Stimulated activated naive CD8-positive, alpha-beta T cell treated with anti-CD3 and anti-CD28 coated beads, Interleukin-15, Interleukin-2, amounts not matched to agents 100 ng/mL and 50 ng/mL, for 24 hours (primary cell): ENCODE data around the gene RAB3IL1.

Experiments used
- H3K27ac Mint-ChIP-seq: one replicate; pipeline ENCODE4 v1.8.0; 2021; ENCODE audit warnings: mild to moderate bottlenecking, mixed read lengths
- H3K27me3 Mint-ChIP-seq: one replicate; pipeline ENCODE4 v1.8.0; 2021; ENCODE audit warnings: mixed read lengths
- H3K36me3 Mint-ChIP-seq: one replicate; pipeline ENCODE4 v1.8.0; 2021; ENCODE audit warnings: low read depth, mixed read lengths
- H3K4me1 Mint-ChIP-seq: one replicate; pipeline ENCODE4 v1.8.0; 2021; ENCODE audit warnings: low read depth, mixed read lengths
- H3K4me3 Mint-ChIP-seq: one replicate; pipeline ENCODE4 v1.8.0; 2021; ENCODE audit warnings: mild to moderate bottlenecking, mixed read lengths
- H3K9me3 Mint-ChIP-seq: one replicate; pipeline ENCODE4 v1.8.0; 2021; ENCODE audit warnings: mixed read lengths

Gene RAB3IL1

GRCh38 chr11:61851113-61851899 is 66.1 kb downstream of the RAB3IL1 start:
- Mint-ChIP-seq H3K27ac (no peak overlapping the region), H3K4me3 (no peak overlapping the region), H3K36me3 (no peaks in the 10 kb centered on the region), H3K9me3 (no peaks in the 10 kb centered on the region), H3K27me3 (no peaks in the 10 kb centered on the region), H3K4me1 (no peaks in the 10 kb centered on the region)

GRCh38 chr11:61850687-61851086 is 66.7 kb downstream of the RAB3IL1 start:
- no peak overlapping the region for H3K4me3 Mint-ChIP-seq
- H3K4me1 Mint-ChIP-seq: no peaks in the 10 kb centered on the region
- no peaks in the 10 kb centered on the region for H3K9me3 Mint-ChIP-seq
- no peaks in the 10 kb centered on the region for H3K36me3 Mint-ChIP-seq
- H3K27me3 Mint-ChIP-seq: no peaks in the 10 kb centered on the region
- no peak overlapping the region for H3K27ac Mint-ChIP-seq

- H3K36me3 Mint-ChIP-seq: no peaks in the 10 kb centered on the region
- no peak overlapping the region for H3K27ac Mint-ChIP-seq
These were observed 68.7 kb downstream of the RAB3IL1 start for GRCh38 chr11:61848631-61849030.

GRCh38 chr11:61847914-61848581 is 69.3 kb downstream of the RAB3IL1 start:
- Mint-ChIP-seq H3K27me3 (no peaks in the 10 kb centered on the region), H3K27ac (no peak overlapping the region), H3K36me3 (no peaks in the 10 kb centered on the region), H3K9me3 (no peaks in the 10 kb centered on the region), H3K4me1 (no peaks in the 10 kb centered on the region), H3K4me3 (no peak overlapping the region)

More at GRCh38 chr11:61848631-61849030, 68.7 kb downstream of the RAB3IL1 start:
- Mint-ChIP-seq H3K27me3 (no peaks in the 10 kb centered on the region), H3K4me1 (no peaks in the 10 kb centered on the region), H3K4me3 (no peak overlapping the region), H3K9me3 (no peaks in the 10 kb centered on the region)
